GM19397 (cell line): ENCODE data around the gene AMBRA1.
"Not testable (repeated sequence)": the region's sequence is repeated elsewhere in the genome, so short reads cannot be mapped to it uniquely, and the experiment has no call there.

Source experiments
- ATAC-seq: cut with Tn5 transposase; IDR thresholded peaks from one replicate; pipeline ENCODE4 v1.9.1; 2021; ENCODE audit warnings: mild to moderate bottlenecking, moderate library complexity; ENCODE audit not compliant: unreplicated experiment

AMBRA1 gene

GRCh38 chr11:46537537-46538295 lies 56.1 kb downstream of the AMBRA1 start:
- no peak for ATAC-seq

GRCh38 chr11:46537121-46537520 lies 56.7 kb downstream of the AMBRA1 start:
- no peak for ATAC-seq

GRCh38 chr11:46535688-46536087 lies 58.1 kb downstream of the AMBRA1 start:
- no peak for ATAC-seq

- no peak for ATAC-seq
Measured at GRCh38 chr11:46534711-46535110, 59.1 kb downstream of the AMBRA1 start.

GRCh38 chr11:46533396-46534100 lies 60.3 kb downstream of the AMBRA1 start:
- ATAC-seq, result no peak

GRCh38 chr11:46529928-46530574 lies 63.8 kb downstream of the AMBRA1 start:
- ATAC-seq, result no peak

- no peak for ATAC-seq
Measured at GRCh38 chr11:46529095-46529905, 64.5 kb downstream of the AMBRA1 start.

- ATAC-seq, result no peak
Measured at GRCh38 chr11:46528445-46529094, 65.3 kb downstream of the AMBRA1 start.

- no peak for ATAC-seq
Measured at GRCh38 chr11:46527591-46528130, 66.2 kb downstream of the AMBRA1 start.

- ATAC-seq, result no peak
Measured at GRCh38 chr11:46526216-46527215, 67.3 kb downstream of the AMBRA1 start.

- no peak for ATAC-seq
Measured at GRCh38 chr11:46524201-46524770, 69.5 kb downstream of the AMBRA1 start.

GRCh38 chr11:46523290-46523689 lies 70.5 kb downstream of the AMBRA1 start:
- ATAC-seq, result no peak

GRCh38 chr11:46522682-46523281 lies 71.0 kb downstream of the AMBRA1 start:
- ATAC-seq, result no peak

GRCh38 chr11:46521961-46522681 lies 71.7 kb downstream of the AMBRA1 start:
- ATAC-seq, result no peak

GRCh38 chr11:46520971-46521745 lies 72.7 kb downstream of the AMBRA1 start:
- no peak for ATAC-seq

- ATAC-seq, result no peak
Measured at GRCh38 chr11:46519351-46519750, 74.5 kb downstream of the AMBRA1 start.

GRCh38 chr11:46518928-46519327 lies 74.9 kb downstream of the AMBRA1 start:
- not testable (repeated sequence) for ATAC-seq
